Smooth muscle cell (in vitro differentiated cells): ENCODE results near the gene CDYL. TPM values are rescaled to one million over a fixed set of nuclear protein-coding genes. Genes with fewer than 3 reads are reported as not detected.

Source experiments
- DNase-seq: peaks from one replicate; lab custom pipeline; 2025; ENCODE audit not compliant: unreplicated experiment; lab: John Stamatoyannopoulos, UW
- H2AFZ ChIP-seq: fragments of 200-600 bp; sonication (generic); 2 replicates; pipeline ENCODE4 v1.6.0; 2016; ENCODE audit warnings: antibody characterized with exemption, low read depth, mild to moderate bottlenecking
- H3F3A ChIP-seq: fragments of 200-600 bp; sonication (generic); 2 replicates; pipeline ENCODE4 v1.6.0; 2017; ENCODE audit warnings: antibody characterized with exemption, low read depth
- H3K27ac ChIP-seq: fragments of 200-600 bp; sonication (generic); 2 replicates; pipeline ENCODE4 v1.5.1; 2016; ENCODE audit warnings: low read depth, mild to moderate bottlenecking
- H3K27me3 ChIP-seq: fragments of 200-600 bp; sonication (generic); 2 replicates; pipeline ENCODE4 v1.6.1; 2016; ENCODE audit warnings: low read depth, mild to moderate bottlenecking
- H3K36me3 ChIP-seq: fragments of 200-600 bp; sonication (generic); 2 replicates; pipeline ENCODE4 v1.5.1; 2016; ENCODE audit warnings: low read depth
- H3K4me1 ChIP-seq: fragments of 200-600 bp; sonication (generic); 2 replicates; pipeline ENCODE4 v1.5.1; 2016; ENCODE audit warnings: low read depth
- H3K4me2 ChIP-seq: fragments of 200-600 bp; sonication (generic); 2 replicates; pipeline ENCODE4 v1.6.0; 2016; ENCODE audit warnings: mild to moderate bottlenecking
- H3K4me3 ChIP-seq: fragments of 200-600 bp; sonication (generic); 2 replicates; pipeline ENCODE4 v1.5.1; 2016; ENCODE audit warnings: mild to moderate bottlenecking
- H3K79me2 ChIP-seq: fragments of 200-600 bp; sonication (generic); 2 replicates; pipeline ENCODE4 v1.6.0; 2016; ENCODE audit warnings: low read depth, mild to moderate bottlenecking
- H3K9ac ChIP-seq: fragments of 200-600 bp; sonication (generic); 2 replicates; pipeline ENCODE4 v1.6.0; 2016; ENCODE audit warnings: low read depth
- H3K9me3 ChIP-seq: fragments of 200-600 bp; sonication (generic); replicated peaks from 2 replicates; pipeline ENCODE4 v1.5.1; 2016; ENCODE audit warnings: low read depth
- H4K20me1 ChIP-seq: fragments of 200-600 bp; sonication (generic); 2 replicates; pipeline ENCODE4 v1.6.0; 2016; ENCODE audit warnings: low read depth
- CTCF ChIP-seq: fragments of 200-600 bp; sonication (generic); IDR thresholded peaks from 2 replicates; pipeline ENCODE4 v1.5.1; 2017; ENCODE audit warnings: borderline replicate concordance, mild to moderate bottlenecking, antibody characterized with exemption; ENCODE audit not compliant: insufficient read depth, poor library complexity, severe bottlenecking
- WGBS: methylation state at CpG from one replicate; pipeline ENCODE4 v1.1.7; 2016; ENCODE audit warnings: low lambda C conversion rate; 5-methylcytosine and 5-hydroxymethylcytosine counted together
- polyA plus RNA-seq: library from polyadenylated mRNA; unstranded; fragments of >200 nt; fragmentation: Nextera tagmentation; extraction: Ambion mirVana; gene quantifications from 2 replicates; pipeline ENCODE4 v1.2.1, GENCODE V29; 2016
- total RNA-seq: library from RNA; depleted of rRNA; stranded (reverse); fragments of >200 nt; gene quantifications from 2 replicates; pipeline ENCODE4 v1.2.3, GENCODE V29; 2014

CDYL gene
- total and polyA plus RNA-seq, 2 experiments from 2014 or later = 28.7 to 34.5 TPM

DNA sequence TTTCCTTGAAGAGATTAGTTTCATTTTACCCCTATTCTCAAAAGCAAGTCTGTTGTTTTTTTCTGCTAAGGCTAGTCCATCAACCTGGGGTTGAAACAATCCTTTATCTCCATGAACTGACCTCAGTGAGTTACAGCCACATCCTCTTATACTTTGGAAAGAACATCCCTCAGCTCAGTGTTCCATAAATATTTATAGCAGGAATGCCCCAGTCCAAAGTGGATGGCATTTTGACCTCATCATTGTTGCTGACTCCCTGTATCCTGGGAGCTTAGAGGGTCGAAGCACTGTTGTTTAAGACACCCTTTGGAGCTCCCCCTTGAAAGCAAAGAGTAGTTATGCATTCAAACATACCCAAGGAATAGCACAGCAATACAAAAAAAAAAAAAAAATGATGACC is 16.2 kb upstream of the CDYL start:
- Histone ChIP-seq H3K36me3 (no peaks in the 10 kb centered on the region), H3K9ac (no peak overlapping the region)
- 54% methylated on average over 1 of the region's 1 CpG for WGBS

GRCh38 chr6:4760773-4761172 is 15.4 kb upstream of the CDYL start:
- WGBS = 76% methylated on average over 3 of the region's 3 CpGs
- TF ChIP-seq CTCF = no peak
- Histone ChIP-seq H3K4me2 (no peak overlapping the region), H3K27me3 (no peaks in the 10 kb centered on the region), H3K9me3 (peaks cover 21% of the 10 kb centered on the region), H3K4me1 (no peaks in the 10 kb centered on the region), H3K79me2 (no peaks in the 10 kb centered on the region), H4K20me1 (no peaks in the 10 kb centered on the region), H3K4me3 (no peak overlapping the region), H3K36me3 (no peaks in the 10 kb centered on the region), H3K9ac (no peak overlapping the region), H3K27ac (no peak overlapping the region), H2AFZ (no peak overlapping the region), H3F3A (no peaks in the 10 kb centered on the region)
- no peak for DNase-seq

More for the DNA sequence above, 16.2 kb upstream of the CDYL start:
- Histone ChIP-seq H3K4me3 (no peak overlapping the region), H3K79me2 (no peaks in the 10 kb centered on the region), H3K4me2 (no peak overlapping the region), H3K4me1 (no peaks in the 10 kb centered on the region), H2AFZ (no peak overlapping the region), H3K27me3 (no peaks in the 10 kb centered on the region), H3K27ac (no peak overlapping the region), H3K9me3 (peaks cover 21% of the 10 kb centered on the region), H3F3A (no peaks in the 10 kb centered on the region), H4K20me1 (no peaks in the 10 kb centered on the region)
- DNase-seq = no peak
- TF ChIP-seq CTCF = no peak

DNA sequence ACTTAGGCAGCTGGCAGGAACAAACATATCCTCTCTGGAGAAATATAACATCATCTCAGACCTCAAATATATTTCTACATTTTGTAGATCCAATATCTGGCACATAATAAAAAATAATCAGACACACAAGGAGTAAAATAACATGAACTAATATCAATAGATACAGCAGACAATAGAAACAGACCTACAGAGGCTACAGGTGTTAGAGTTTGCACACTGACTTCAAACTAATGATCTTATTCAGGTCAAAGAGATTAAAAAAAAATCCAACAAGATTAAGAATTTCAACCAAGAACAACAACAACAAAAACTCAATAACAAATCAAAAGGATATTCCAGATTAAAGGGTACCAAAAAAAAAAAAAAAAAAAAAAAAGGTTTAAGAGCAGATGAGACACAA is 13.9 kb upstream of the CDYL start:
- H3K27me3 ChIP-seq = no peaks in the 10 kb centered on the region
- H3K4me2 ChIP-seq = no peak overlapping the region
- H3K36me3 ChIP-seq = no peaks in the 10 kb centered on the region
- no peaks in the 10 kb centered on the region for H3F3A ChIP-seq
- H3K4me1 ChIP-seq = no peaks in the 10 kb centered on the region
- no peak for TF ChIP-seq CTCF
- H3K9ac ChIP-seq = no peak overlapping the region
- no peak overlapping the region for H3K27ac ChIP-seq
- no peak for DNase-seq
- no peaks in the 10 kb centered on the region for H4K20me1 ChIP-seq
- peaks cover 21% of the 10 kb centered on the region for H3K9me3 ChIP-seq
- H3K79me2 ChIP-seq = no peaks in the 10 kb centered on the region
- H3K4me3 ChIP-seq = no peak overlapping the region
- H2AFZ ChIP-seq = no peak overlapping the region

DNA sequence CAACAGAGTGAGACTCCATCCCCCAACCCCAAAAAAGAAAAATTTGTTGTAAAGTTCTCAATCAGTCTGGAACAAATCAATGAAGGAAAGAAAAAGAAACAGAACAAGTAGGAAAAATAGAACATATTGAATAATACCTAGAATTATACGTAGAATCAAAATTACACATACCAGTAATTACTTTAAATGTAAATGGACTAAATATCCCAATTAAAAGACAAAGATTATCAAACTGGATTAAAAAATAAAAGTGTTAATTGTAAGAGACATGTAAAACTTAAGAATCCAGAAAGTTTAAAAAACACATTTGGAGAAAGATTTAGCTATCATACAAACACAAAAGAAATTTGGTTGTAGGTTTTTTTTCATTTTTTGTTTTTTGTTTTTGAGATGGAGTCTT is 12.3 kb upstream of the CDYL start:
- H3K4me3 ChIP-seq = no peak overlapping the region

More for the DNA sequence above, 12.3 kb upstream of the CDYL start:
- no peaks in the 10 kb centered on the region for H3K36me3 ChIP-seq
- no peaks in the 10 kb centered on the region for H3F3A ChIP-seq
- TF ChIP-seq CTCF = no peak
- peaks cover 21% of the 10 kb centered on the region for H3K9me3 ChIP-seq
- H3K79me2 ChIP-seq = no peaks in the 10 kb centered on the region
- no peak for DNase-seq
- H3K27ac ChIP-seq = no peak overlapping the region
- H3K9ac ChIP-seq = no peak overlapping the region
- WGBS = 94% methylated on average over 1 of the region's 1 CpG
- H3K27me3 ChIP-seq = no peaks in the 10 kb centered on the region
- H4K20me1 ChIP-seq = no peaks in the 10 kb centered on the region
- H2AFZ ChIP-seq = no peak overlapping the region
- no peak overlapping the region for H3K4me2 ChIP-seq
- H3K4me1 ChIP-seq = no peaks in the 10 kb centered on the region
